ENCODE measurements around the gene CFAP410. TPM values are rescaled to one million over a fixed set of nuclear protein-coding genes. Genes with fewer than 3 reads are reported as not detected.

The CFAP410 gene
- total and polyA plus RNA-seq, 2 of the 4 experiments (the other 2 are of a cell fraction) = 3.8 to 10.3 TPM

GRCh38 chr21:44282370-44282769 is 56.8 kb downstream of the CFAP410 start:
- Histone ChIP-seq H3K23ac (ENCODE audit: low read depth, low read length) (no peak overlapping the region), H3K9ac (ENCODE audit: low read depth, low read length) (no peak overlapping the region), H4K20me1 (ENCODE audit: insufficient read depth, low read length) (no peaks in the 10 kb centered on the region), H4K5ac (ENCODE audit: low read depth, low read length) (no peak overlapping the region), H4K91ac (ENCODE audit: insufficient read depth, low read depth, low read length) (no peak overlapping the region), H2BK5ac (ENCODE audit: low read depth, low read length, poor library complexity, severe bottlenecking) (no peak overlapping the region), H2BK120ac (ENCODE audit: low read depth, low read length) (no peak overlapping the region), H3K79me1 (ENCODE audit: low read depth in 1 of 2, low read length in 2 of 2) (no peaks in the 10 kb centered on the region), H3K36me3 (ENCODE audit: control insufficient read depth, insufficient read depth, low read length) (no peaks in the 10 kb centered on the region), H3K4me1 (ENCODE audit: control insufficient read depth, insufficient read depth, low read length) (peaks cover 4% of the 10 kb centered on the region; the same call in 1 of the 2 replicates), H3K9me3 (ENCODE audit: control insufficient read depth, insufficient read depth, low read length) (no peaks in the 10 kb centered on the region), H2BK15ac (ENCODE audit: low read depth, low read length) (no peak overlapping the region), H3K27me3 (ENCODE audit: control insufficient read depth, insufficient read depth, low read length) (peaks cover 25% of the 10 kb centered on the region), H3K9me1 (ENCODE audit: insufficient read depth, low read length) (no peaks in the 10 kb centered on the region), H3K14ac (replicated peaks; ENCODE audit: low read depth, low read length) (no peak overlapping the region), H3K27ac (ENCODE audit: insufficient read depth, low read length) (no peak overlapping the region), H3K4ac (ENCODE audit: low read depth, low read length) (no peak overlapping the region), H2AK9ac (replicated peaks; ENCODE audit: low read depth, low read length, poor library complexity) (no peak overlapping the region), H3K56ac (ENCODE audit: extremely low read depth, insufficient read depth, low read length) (no peak overlapping the region), H3K4me3 (ENCODE audit: insufficient read depth, low read depth, low read length) (no peak overlapping the region), H4K8ac (ENCODE audit: low read depth in 2 of 2, low read length in 2 of 2) (no peak overlapping the region), H3K18ac (ENCODE audit: low read depth, low read length) (no peak overlapping the region), H3K4me2 (ENCODE audit: low read depth, low read length) (no peak overlapping the region), H2AK5ac (ENCODE audit: low read depth, low read length) (no peak overlapping the region), H2BK20ac (ENCODE audit: low read depth, low read length) (no peak overlapping the region), H2AFZ (replicated peaks; ENCODE audit: low read length, poor library complexity) (no peak overlapping the region)
- dilution Hi-C loops (cut with HindIII; ENCODE audit: low sequenced_read_pairs, unreplicated experiment) (no loop called here), in situ Hi-C loops (cut with MboI; ENCODE audit: low sequenced_read_pairs) (no loop called here), intact Hi-C loops (cut with micrococcal nuclease) (no loop called here)
- TF ChIP-seq, protein P1, sequence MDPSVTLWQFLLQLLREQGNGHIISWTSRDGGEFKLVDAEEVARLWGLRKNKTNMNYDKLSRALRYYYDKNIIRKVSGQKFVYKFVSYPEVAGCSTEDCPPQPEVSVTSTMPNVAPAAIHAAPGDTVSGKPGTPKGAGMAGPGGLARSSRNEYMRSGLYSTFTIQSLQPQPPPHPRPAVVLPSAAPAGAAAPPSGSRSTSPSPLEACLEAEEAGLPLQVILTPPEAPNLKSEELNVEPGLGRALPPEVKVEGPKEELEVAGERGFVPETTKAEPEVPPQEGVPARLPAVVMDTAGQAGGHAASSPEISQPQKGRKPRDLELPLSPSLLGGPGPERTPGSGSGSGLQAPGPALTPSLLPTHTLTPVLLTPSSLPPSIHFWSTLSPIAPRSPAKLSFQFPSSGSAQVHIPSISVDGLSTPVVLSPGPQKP (IDR thresholded peaks at IDR 0.05; ENCODE audit: borderline replicate concordance, low read depth, low read length) = no peak
- TF ChIP-seq RAD21 (IDR thresholded peaks at IDR 0.05; ENCODE audit: low read length) (no peak), MAZ (IDR thresholded peaks at IDR 0.05; ENCODE audit: borderline replicate concordance, low read depth, low read length) (no peak)
- CTCF ChIA-PET = no interaction called here
- 80% methylated on average over 1 of the region's 9 CpGs; no CpG with 5 or more reads in 1 of the 2 experiments for WGBS, 2 experiments (ENCODE audit: extremely low coverage in 2 of 2, insufficient read length in 1 of 2)
- BruUV-seq (replicated peaks) = no TSS peak
- POLR2A ChIA-PET (ENCODE audit: unreplicated experiment) = no interaction called here
- no peak for ATAC-seq (ENCODE audit: low read depth)
- DNase-seq = no peak
